Thymus (tissue), 11 donors: Measurements from ENCODE around the gene PGRMC1. TPM values are rescaled to one million over a fixed set of nuclear protein-coding genes. Genes with fewer than 3 reads are reported as not detected.
"Not testable (repeated sequence)": the region's sequence is repeated elsewhere in the genome, so short reads cannot be mapped to it uniquely, and the experiment has no call there.

ENCODE experiments used
- DNase-seq, 9 donors: peaks; one replicate each; pipeline ENCODE4 v3.0.0-alpha.2; 2013; ENCODE audit warnings: low spot score in 9 of 9, low read depth in 6 of 9, missing footprints in 1 of 9
- H3K27ac ChIP-seq, 2 donors: one replicate each; pipeline ENCODE4 v1.5.1; 2013; ENCODE audit warnings: control low read depth in 1 of 2, low read depth in 1 of 2, low read length in 1 of 2, mild to moderate bottlenecking in 1 of 2, moderate library complexity in 1 of 2
- H3K27me3 ChIP-seq, 2 donors: one replicate each; pipeline ENCODE4 v1.5.1; 2013; ENCODE audit warnings: low read length in 1 of 2; ENCODE audit not compliant: control insufficient read depth in 2 of 2, insufficient read depth in 1 of 2
- H3K36me3 ChIP-seq, 2 donors: one replicate each; pipeline ENCODE4 v1.5.1; 2013; ENCODE audit warnings: low read length in 1 of 2, mild to moderate bottlenecking in 1 of 2, moderate library complexity in 1 of 2; ENCODE audit not compliant: control insufficient read depth in 2 of 2, insufficient read depth in 2 of 2
- H3K4me1 ChIP-seq, 2 donors: one replicate each; pipeline ENCODE4 v1.5.1; 2013; ENCODE audit warnings: low read length in 2 of 2; ENCODE audit not compliant: control insufficient read depth in 2 of 2, insufficient read depth in 2 of 2
- H3K4me3 ChIP-seq, 2 donors: one replicate each; pipeline ENCODE4 v1.5.1; 2013; ENCODE audit warnings: low read length in 2 of 2, control low read depth in 1 of 2, mild to moderate bottlenecking in 1 of 2
- H3K9me3 ChIP-seq, 2 donors: one replicate each; pipeline ENCODE4 v1.5.1; 2013; ENCODE audit warnings: low read length in 1 of 2, mild to moderate bottlenecking in 1 of 2; ENCODE audit not compliant: control insufficient read depth in 2 of 2, insufficient read depth in 1 of 2
- WGBS: extraction: QIAGEN DNeasy Blood & Tissue Kit; methylation state at CpG from one replicate; pipeline ENCODE4 v1.1.7; 2013; 5-methylcytosine and 5-hydroxymethylcytosine counted together
- polyA plus RNA-seq: library from polyadenylated mRNA; stranded (reverse); fragments of 200-250 nt; gene quantifications from one replicate; pipeline ENCODE4 v1.2.3, GENCODE V29; 2013
- total RNA-seq: library from RNA; stranded (reverse); fragments of 120-200 nt; gene quantifications from one replicate; pipeline ENCODE4 v1.2.4, GENCODE V29; 2013
- donor health status: healthy.

PGRMC1 gene
- total and polyA plus RNA-seq, 2 donors: 43.1 to 65.4 TPM

- no peak for DNase-seq
- Histone ChIP-seq H3K9me3 (no peaks in the 10 kb centered on the region), H3K36me3 (no peaks in the 10 kb centered on the region), H3K27ac (no peak overlapping the region), H3K4me1 (no peaks in the 10 kb centered on the region), H3K4me3 (no peak overlapping the region), H3K27me3 (no peaks in the 10 kb centered on the region)
- 96% methylated on average over 4 of the region's 4 CpGs for WGBS
These were observed 34.5 kb upstream of the PGRMC1 start for GRCh38 chrX:119201570-119201969.

- DNase-seq: no peak
- no peak overlapping the region for H3K27ac ChIP-seq
- 98% methylated on average over 5 of the region's 5 CpGs for WGBS
These were observed 29.9 kb upstream of the PGRMC1 start for GRCh38 chrX:119206203-119206602.

GRCh38 chrX:119207483-119207882 lies 28.6 kb upstream of the PGRMC1 start:
- WGBS: 93% methylated on average over 10 of the region's 10 CpGs
- not testable (repeated sequence) for H3K9me3 ChIP-seq, DNase-seq, H3K36me3 ChIP-seq, H3K27me3 ChIP-seq, H3K27ac ChIP-seq, H3K4me1 ChIP-seq, H3K4me3 ChIP-seq

More at GRCh38 chrX:119206203-119206602, 29.9 kb upstream of the PGRMC1 start:
- no peaks in the 10 kb centered on the region for H3K9me3 ChIP-seq
- H3K4me1 ChIP-seq: no peaks in the 10 kb centered on the region
- H3K27me3 ChIP-seq: no peaks in the 10 kb centered on the region
- H3K36me3 ChIP-seq: no peaks in the 10 kb centered on the region
- H3K4me3 ChIP-seq: no peak overlapping the region

- Histone ChIP-seq H3K4me3 (no peak overlapping the region), H3K9me3 (no peaks in the 10 kb centered on the region), H3K27ac (no peak overlapping the region), H3K27me3 (no peaks in the 10 kb centered on the region), H3K4me1 (no peaks in the 10 kb centered on the region), H3K36me3 (no peaks in the 10 kb centered on the region)
- WGBS: 93% methylated on average over 37 of the region's 37 CpGs
- no peak for DNase-seq
These were observed 27.6 kb upstream of the PGRMC1 start for GRCh38 chrX:119208401-119209057.

GRCh38 chrX:119210931-119211648 lies 25.0 kb upstream of the PGRMC1 start:
- WGBS: 98% methylated on average over 30 of the region's 30 CpGs
- not testable (repeated sequence) for H3K4me1 ChIP-seq, DNase-seq, H3K36me3 ChIP-seq, H3K4me3 ChIP-seq, H3K27ac ChIP-seq, H3K27me3 ChIP-seq, H3K9me3 ChIP-seq

GRCh38 chrX:119211649-119212014 lies 24.5 kb upstream of the PGRMC1 start:
- no peak for DNase-seq
- WGBS: 98% methylated on average over 1 of the region's 1 CpG
- H3K4me3 ChIP-seq: no peak overlapping the region
- no peaks in the 10 kb centered on the region for H3K36me3 ChIP-seq
- no peaks in the 10 kb centered on the region for H3K27me3 ChIP-seq
- no peaks in the 10 kb centered on the region for H3K9me3 ChIP-seq
- no peak overlapping the region for H3K27ac ChIP-seq
- H3K4me1 ChIP-seq: no peaks in the 10 kb centered on the region

- H3K36me3 ChIP-seq: no peaks in the 10 kb centered on the region
- peaks cover 0 to 2% of the 10 kb centered on the region in 2 donors for H3K27me3 ChIP-seq
- H3K27ac ChIP-seq: no peak overlapping the region
- no peak overlapping the region for H3K4me3 ChIP-seq
- 47% methylated on average over 4 of the region's 4 CpGs for WGBS
- DNase-seq: no peak
- H3K4me1 ChIP-seq: no peaks in the 10 kb centered on the region
- no peaks in the 10 kb centered on the region for H3K9me3 ChIP-seq
These were observed 17.9 kb upstream of the PGRMC1 start for GRCh38 chrX:119218198-119218597.

GRCh38 chrX:119222932-119223331 lies 13.2 kb upstream of the PGRMC1 start:
- H3K4me1 ChIP-seq: no peaks in the 10 kb centered on the region
- H3K27ac ChIP-seq: no peak overlapping the region
- WGBS: 91% methylated on average over 37 of the region's 37 CpGs
- H3K36me3 ChIP-seq: no peaks in the 10 kb centered on the region
- no peak overlapping the region for H3K4me3 ChIP-seq
- DNase-seq: no peak
- no peaks in the 10 kb centered on the region for H3K9me3 ChIP-seq
- H3K27me3 ChIP-seq: peaks cover 0 to 7% of the 10 kb centered on the region in 2 donors

- Histone ChIP-seq H3K4me1 (no peaks in the 10 kb centered on the region), H3K4me3 (no peak overlapping the region), H3K27me3 (peaks cover 0 to 7% of the 10 kb centered on the region in 2 donors), H3K27ac (no peak overlapping the region), H3K9me3 (no peaks in the 10 kb centered on the region), H3K36me3 (no peaks in the 10 kb centered on the region)
- DNase-seq: no peak
These were observed 12.3 kb upstream of the PGRMC1 start for GRCh38 chrX:119223783-119224182.
